RWPE2 (cell line): ENCODE data around the gene CCR8.

Experiments
- ATAC-seq: fragments of 200-7000 bp; cut with Tn5 transposase; 3 replicates; pipeline ENCODE4 v1.9.1; 2021; ENCODE audit warnings: low read depth
- DNase-seq: peaks from one replicate; pipeline ENCODE4 v3.0.0-alpha.2; 2020; ENCODE audit warnings: low spot score
- H3K27ac ChIP-seq: fragments of 450-650 bp; 2 replicates; pipeline ENCODE4 v1.5.1; 2017; ENCODE audit warnings: mild to moderate bottlenecking; ENCODE audit not compliant: poor library complexity, severe bottlenecking
- H3K27me3 ChIP-seq: fragments of 250-450 bp; sonication (Bioruptor Pico); 2 replicates; pipeline ENCODE4 v1.5.1; 2021; ENCODE audit warnings: mild to moderate bottlenecking, moderate library complexity; ENCODE audit not compliant: insufficient read depth, poor library complexity, severe bottlenecking
- H3K36me3 ChIP-seq: fragments of 250-450 bp; sonication (Bioruptor Pico); 2 replicates; pipeline ENCODE4 v1.5.1; 2020; ENCODE audit warnings: low read depth, mild to moderate bottlenecking, moderate library complexity
- H3K4me1 ChIP-seq: fragments of 250-450 bp; sonication (Bioruptor Pico); 2 replicates; pipeline ENCODE4 v1.5.1; 2021; ENCODE audit warnings: mild to moderate bottlenecking, moderate library complexity; ENCODE audit not compliant: insufficient read depth, poor library complexity, severe bottlenecking
- H3K4me3 ChIP-seq: fragments of 250-450 bp; sonication (Bioruptor Pico); 2 replicates; pipeline ENCODE4 v1.5.1; 2021; ENCODE audit warnings: mild to moderate bottlenecking, moderate library complexity; ENCODE audit not compliant: severe bottlenecking
- H3K9me3 ChIP-seq: fragments of 250-450 bp; sonication (Bioruptor Pico); 2 replicates; pipeline ENCODE4 v1.5.1; 2021; ENCODE audit warnings: mild to moderate bottlenecking, moderate library complexity; ENCODE audit not compliant: severe bottlenecking
- CTCF ChIP-seq: fragments of 450-650 bp; IDR thresholded peaks from one replicate; pipeline ENCODE4 v1.5.1; 2017; ENCODE audit warnings: mild to moderate bottlenecking, moderate library complexity; ENCODE audit not compliant: poor library complexity, severe bottlenecking

The CCR8 gene

GRCh38 chr3:39330824-39331223 lies 1.3 kb downstream of the CCR8 start:
- Histone ChIP-seq H3K4me3 (no peak overlapping the region), H3K9me3 (no peaks in the 10 kb centered on the region), H3K4me1 (no peaks in the 10 kb centered on the region), H3K36me3 (no peaks in the 10 kb centered on the region), H3K27me3 (no peaks in the 10 kb centered on the region), H3K27ac (no peak overlapping the region)
- no peak for TF ChIP-seq CTCF
- no peak for DNase-seq
- ATAC-seq: no peak

GRCh38 chr3:39332525-39332924 lies 3.0 kb downstream of the CCR8 start:
- H3K9me3 ChIP-seq: no peaks in the 10 kb centered on the region
- H3K27me3 ChIP-seq: no peaks in the 10 kb centered on the region
- H3K27ac ChIP-seq: no peak overlapping the region
- H3K36me3 ChIP-seq: no peaks in the 10 kb centered on the region
- ATAC-seq (no peak), DNase-seq (no peak)
- TF ChIP-seq CTCF: no peak
- no peaks in the 10 kb centered on the region for H3K4me1 ChIP-seq
- no peak overlapping the region for H3K4me3 ChIP-seq

- Histone ChIP-seq H3K9me3 (peaks cover 3% of the 10 kb centered on the region), H3K36me3 (no peaks in the 10 kb centered on the region), H3K4me1 (no peaks in the 10 kb centered on the region), H3K27ac (no peak overlapping the region), H3K27me3 (no peaks in the 10 kb centered on the region), H3K4me3 (no peak overlapping the region)
- ATAC-seq: no peak
- no peak for TF ChIP-seq CTCF
- no peak for DNase-seq
These were observed 4.1 kb downstream of the CCR8 start for GRCh38 chr3:39333607-39334006.

GRCh38 chr3:39334205-39334604 lies 4.7 kb downstream of the CCR8 start:
- Histone ChIP-seq H3K27ac (no peak overlapping the region), H3K9me3 (peaks cover 3% of the 10 kb centered on the region), H3K36me3 (no peaks in the 10 kb centered on the region), H3K4me1 (no peaks in the 10 kb centered on the region), H3K4me3 (no peak overlapping the region), H3K27me3 (no peaks in the 10 kb centered on the region)
- DNase-seq: no peak
- ATAC-seq: no peak
- TF ChIP-seq CTCF: no peak

GRCh38 chr3:39338201-39338600 lies 8.7 kb downstream of the CCR8 start:
- DNase-seq (no peak), ATAC-seq (no peak)
- TF ChIP-seq CTCF: no peak
- peaks cover under 1% of the 10 kb centered on the region for H3K4me1 ChIP-seq
- no peaks in the 10 kb centered on the region for H3K27me3 ChIP-seq
- no peaks in the 10 kb centered on the region for H3K36me3 ChIP-seq
- peaks cover 3% of the 10 kb centered on the region for H3K9me3 ChIP-seq
- H3K4me3 ChIP-seq: no peak overlapping the region
- H3K27ac ChIP-seq: no peak overlapping the region
